GM21528 (cell line): Measurements from ENCODE around the gene MPP7.

Source experiments
- ATAC-seq: cut with Tn5 transposase; IDR thresholded peaks from one replicate; pipeline ENCODE4 v1.9.1; 2021; ENCODE audit warnings: mild to moderate bottlenecking, moderate library complexity; ENCODE audit not compliant: unreplicated experiment, low FRiP score

MPP7 gene

GRCh38 chr10:28311104-28311503, 8.2 kb upstream of the MPP7 start:
- no peak for ATAC-seq

- no peak for ATAC-seq
These were observed 4.4 kb upstream of the MPP7 start for GRCh38 chr10:28307267-28307666.

GRCh38 chr10:28305553-28305952, 2.7 kb upstream of the MPP7 start:
- ATAC-seq: no peak

DNA sequence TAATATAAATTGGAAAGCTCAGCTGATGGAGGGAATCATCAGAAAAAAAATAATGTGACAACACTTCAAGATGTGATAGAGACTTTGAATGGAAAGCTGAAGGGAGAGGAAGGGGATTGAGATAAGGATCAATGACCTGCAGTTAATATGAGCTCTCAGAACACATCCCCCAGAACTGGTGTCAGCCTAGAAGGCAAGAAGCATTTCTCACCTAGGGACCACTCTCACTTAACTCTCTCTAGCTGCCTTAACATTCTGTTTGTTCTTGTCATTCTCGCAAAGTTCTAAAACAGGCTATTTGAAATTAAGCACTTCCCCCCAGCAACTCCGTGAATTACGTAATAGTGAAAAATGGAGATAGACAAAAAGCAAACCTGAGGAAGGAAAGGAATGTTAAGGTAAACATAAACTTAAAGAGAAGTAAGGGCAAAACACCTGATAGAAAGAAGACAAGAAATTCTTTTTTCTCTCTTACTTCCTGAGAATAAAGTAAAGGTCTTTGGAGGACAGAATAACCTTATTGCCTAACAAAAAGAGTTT, 1.2 kb upstream of the MPP7 start:
- no peak for ATAC-seq

DNA sequence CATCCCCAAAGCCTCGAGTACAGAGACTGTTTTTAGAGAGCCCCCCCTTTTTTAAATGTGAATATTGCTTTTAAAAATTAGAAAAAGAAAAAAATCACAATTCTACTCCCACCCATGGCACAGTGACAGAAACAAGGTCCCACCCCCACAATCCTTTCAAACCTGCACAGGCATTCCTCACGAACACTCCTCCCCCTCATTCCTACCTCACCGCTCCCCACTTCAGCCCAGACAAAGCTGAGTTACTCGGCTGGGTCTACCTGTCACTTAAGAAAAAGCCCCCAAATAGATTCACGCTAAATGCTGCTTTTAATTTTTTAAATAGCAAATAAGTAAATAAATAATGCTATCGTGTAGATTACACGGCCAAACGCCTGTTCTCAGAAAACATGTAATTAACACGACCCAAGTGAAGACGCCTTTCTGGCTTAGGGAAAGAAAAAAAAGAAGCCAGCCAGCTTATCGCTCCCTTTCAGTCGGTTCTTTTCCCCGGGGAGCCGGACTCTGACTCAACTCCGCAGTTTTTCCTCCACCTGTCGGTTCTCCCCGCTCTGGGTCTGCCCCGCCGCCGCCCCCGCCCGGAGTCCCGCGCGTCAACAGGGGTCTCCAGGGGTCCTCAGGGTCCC, 739 bp downstream of the MPP7 start:
- ATAC-seq: no peak

DNA sequence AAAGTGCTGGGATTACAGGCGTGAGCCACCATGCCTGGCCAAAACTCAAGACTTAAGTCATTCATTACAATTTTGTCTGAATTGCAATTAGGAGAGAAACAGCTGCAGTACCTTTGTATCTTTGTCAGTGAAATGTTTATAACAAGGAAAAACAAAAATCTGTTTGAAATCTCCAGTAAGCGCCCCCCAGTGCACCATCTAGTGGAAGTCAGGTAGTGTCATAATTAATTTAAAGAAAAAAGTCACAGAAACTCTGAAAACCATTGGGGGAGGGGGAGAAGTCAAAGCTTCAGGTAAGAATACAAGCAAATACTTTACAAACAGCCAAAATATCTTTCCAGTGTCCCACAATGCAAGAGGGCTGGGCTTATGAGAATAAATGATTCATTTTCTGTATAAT, 2.8 kb downstream of the MPP7 start:
- ATAC-seq: no peak

GRCh38 chr10:28298951-28299350, 3.9 kb downstream of the MPP7 start:
- no peak for ATAC-seq

DNA sequence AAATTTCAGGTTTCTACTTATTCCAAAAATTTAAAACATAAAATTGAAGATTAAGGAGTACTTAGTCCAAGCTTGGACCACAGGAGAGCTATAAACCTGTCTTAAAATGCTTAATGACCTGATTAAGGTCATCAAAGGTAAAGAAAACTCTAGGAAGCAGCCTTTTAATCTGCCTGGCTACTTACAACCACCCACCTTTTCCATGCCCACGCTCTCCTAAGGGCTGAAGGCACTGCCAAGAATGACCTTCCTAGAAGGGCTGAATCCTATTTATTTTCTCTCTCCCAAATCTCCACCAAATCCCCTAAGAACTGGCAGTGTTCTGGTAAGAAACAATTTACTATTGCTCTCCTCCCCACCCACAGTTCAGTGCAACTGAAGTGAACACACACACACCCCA, 6.8 kb downstream of the MPP7 start:
- ATAC-seq: no peak

DNA sequence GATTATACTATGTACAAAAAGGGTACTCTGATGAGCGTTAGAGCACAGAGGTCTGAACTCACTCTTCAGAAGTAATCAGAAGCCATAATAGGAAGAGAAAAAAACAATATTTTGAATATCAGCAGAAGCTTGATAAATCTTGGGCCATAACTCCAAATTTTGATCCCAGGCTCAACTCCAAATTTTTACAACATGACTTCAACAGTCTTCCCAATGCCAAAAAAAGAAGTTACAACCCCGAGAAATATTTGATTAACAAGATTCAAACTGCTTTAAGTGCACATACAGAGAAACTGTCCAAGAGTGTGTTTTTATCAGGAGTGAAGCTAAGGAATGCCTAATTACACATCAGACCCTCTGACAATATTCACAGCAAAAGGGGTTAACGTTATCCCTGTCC, 7.5 kb downstream of the MPP7 start:
- no peak for ATAC-seq

DNA sequence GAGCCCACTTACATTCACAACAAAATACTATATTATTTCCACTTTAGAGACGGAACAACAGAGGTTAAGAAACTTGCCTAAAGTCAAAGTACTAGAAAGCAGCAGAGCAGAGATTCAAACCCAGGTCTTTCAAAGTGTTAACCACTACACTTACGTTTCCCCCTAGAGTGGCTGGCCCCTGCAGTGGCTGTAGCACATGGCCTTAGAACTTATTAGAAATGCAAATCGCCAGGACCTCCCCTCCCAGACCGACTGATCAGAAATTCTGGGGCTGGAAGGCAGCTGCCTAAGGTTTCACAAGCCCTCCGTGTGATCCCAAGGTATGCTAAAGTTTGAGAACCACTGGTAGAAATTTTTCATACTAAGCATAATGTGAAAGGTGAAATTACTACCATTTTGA, 8.1 kb downstream of the MPP7 start:
- no peak for ATAC-seq

DNA sequence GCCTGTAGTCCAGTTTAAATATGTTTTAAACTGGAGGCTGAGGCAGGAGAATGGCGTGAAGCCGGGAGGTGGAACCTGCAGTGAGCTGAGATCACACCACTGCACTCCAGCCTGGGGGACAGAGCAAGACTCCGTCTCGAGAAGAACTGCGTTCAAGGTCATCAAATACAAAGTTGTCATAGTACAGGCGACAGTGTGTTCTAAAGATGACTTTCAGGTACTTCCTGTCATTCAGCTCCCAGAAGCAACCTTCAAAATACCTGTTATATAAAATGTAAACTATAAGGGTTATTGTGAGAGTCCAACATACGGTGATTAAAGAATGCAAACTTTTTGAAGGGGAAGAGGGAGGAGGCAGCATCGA, 8.7 kb downstream of the MPP7 start:
- no peak for ATAC-seq

GRCh38 chr10:28293236-28294168, 9.4 kb downstream of the MPP7 start:
- no peak for ATAC-seq

DNA sequence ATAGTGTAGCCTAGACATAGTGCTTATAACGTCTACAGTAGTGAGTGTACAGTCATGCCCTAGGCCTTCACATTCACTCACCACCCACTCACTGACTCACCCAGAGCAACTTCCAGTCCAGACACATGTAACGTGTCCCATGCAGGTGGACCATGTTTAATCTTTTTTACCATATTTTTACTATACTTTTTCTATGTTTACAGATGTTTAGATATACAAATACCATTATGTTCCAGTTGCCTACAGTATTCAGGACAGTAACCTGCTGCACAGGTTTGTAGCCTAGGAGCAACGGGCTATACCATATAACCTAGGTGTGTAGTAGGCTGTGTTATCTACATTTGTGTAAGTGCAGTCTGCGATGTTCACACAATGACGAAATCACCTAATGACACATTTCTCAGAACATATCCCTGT, 11.0 kb downstream of the MPP7 start:
- ATAC-seq: no peak

- no peak for ATAC-seq
These were observed 17.0 kb downstream of the MPP7 start for GRCh38 chr10:28285816-28286215.

GRCh38 chr10:28284126-28284525, 18.7 kb downstream of the MPP7 start:
- no peak for ATAC-seq

DNA sequence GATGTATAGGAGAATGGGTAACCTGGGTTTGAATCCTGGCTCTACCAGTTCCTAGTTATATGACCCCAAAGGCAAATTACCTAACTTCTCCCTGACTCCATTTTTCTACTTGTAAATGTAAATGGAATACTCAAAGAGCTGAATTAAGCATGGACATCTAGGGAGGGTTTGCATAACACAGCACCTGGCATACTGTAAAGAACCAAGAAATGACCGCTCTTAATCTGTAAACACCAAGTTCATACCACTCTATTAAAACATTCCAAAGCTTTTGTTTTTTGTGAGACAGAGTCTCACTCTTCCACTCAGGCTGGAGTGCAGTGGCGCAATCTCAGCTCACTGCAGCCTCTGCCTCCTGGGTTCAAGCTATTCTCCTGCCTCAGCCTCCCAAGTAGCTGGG, 19.6 kb downstream of the MPP7 start:
- ATAC-seq: no peak

DNA sequence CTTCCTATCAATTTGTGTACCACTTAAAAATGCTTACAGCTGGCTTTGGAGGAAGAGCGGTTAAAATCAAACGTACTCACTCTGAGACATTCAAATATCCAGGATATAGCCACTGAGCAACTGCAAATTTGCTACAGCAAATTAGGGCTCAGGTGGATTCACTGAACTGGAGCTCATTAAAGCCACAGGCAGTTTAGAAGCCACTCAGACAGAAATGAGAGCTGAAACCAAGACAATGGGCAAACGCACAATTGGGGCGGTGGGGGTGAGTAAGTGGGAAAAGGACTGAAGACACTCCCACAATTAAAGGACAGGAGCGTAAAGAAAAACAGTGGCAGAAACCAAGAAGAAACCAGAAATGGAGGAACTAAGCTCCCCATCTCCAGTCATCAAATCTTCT, 20.5 kb downstream of the MPP7 start:
- ATAC-seq: no peak

DNA sequence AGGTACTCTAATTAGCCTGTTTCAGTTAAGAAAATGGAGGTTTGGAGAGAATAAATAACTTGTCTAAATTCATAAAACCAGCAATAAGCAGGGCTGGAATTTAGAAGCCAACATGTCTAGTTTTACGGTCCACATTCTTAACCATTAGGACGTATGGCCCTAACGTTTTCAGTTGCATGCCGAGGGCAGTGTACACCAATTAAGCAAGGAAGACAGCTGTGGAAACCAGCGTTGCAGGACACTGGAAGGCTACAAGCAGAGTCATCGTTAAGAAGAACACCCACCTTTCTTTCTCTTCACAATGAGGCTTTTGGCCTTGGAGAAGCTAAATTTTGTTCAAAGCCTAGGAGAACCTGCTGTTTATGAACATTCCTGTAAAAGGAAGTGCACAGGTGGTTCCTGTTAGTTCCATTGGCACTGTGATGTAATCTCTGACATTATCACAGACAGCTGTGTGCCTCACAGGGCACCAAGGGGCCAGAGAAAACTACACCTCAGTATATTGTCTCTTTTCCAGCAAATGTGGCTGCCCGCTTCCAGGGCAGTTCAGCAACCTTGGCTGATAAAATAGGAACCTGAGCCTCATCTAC, 21.0 kb downstream of the MPP7 start:
- no peak for ATAC-seq

GRCh38 chr10:28280652-28281051, 22.2 kb downstream of the MPP7 start:
- ATAC-seq: no peak

- ATAC-seq: no peak
These were observed 23.0 kb downstream of the MPP7 start for GRCh38 chr10:28279878-28280277.

DNA sequence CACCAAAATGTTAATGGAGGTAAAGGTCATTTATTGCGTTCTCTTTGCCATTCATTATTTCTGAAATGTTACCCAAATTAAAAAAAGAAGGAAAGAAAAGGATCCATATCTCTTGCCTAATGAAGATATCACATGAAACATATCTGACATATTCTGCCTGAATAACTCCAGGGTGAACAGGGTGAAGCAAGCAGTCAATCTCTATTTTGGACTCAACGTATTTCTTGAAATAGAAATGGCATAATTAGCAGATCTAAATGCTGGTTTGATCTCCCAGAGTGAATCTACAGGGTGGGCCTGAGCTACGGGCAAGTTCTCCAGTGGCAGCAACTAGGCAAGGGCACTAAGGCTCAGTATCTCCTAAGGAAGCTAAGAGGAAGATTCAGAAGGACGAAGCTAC, 24.0 kb downstream of the MPP7 start:
- no peak for ATAC-seq
